Sigmoid colon (tissue), 4 donors: ENCODE results near the gene TMEM52.

Source experiments
- EP300 ChIP-seq, 4 donors: sonication (generic); formaldehyde crosslinking; IDR thresholded peaks; one replicate each; pipeline ENCODE4 v1.6.1; 2017; ENCODE audit warnings: antibody characterized with exemption in 4 of 4
- POLR2AphosphoS5 ChIP-seq, 4 donors: sonication (generic); formaldehyde crosslinking; IDR thresholded peaks; one replicate each; pipeline ENCODE4 v1.6.1; 2017; ENCODE audit warnings: antibody characterized with exemption in 4 of 4
- TF ChIP-seq, protein P1 (sequence below), 4 experiments: fragments of 450-650 bp in 3 of 4; fragments of 200-600 bp in 1 of 4; IDR thresholded peaks; one replicate each; pipeline ENCODE4 v1.5.1; 2016 to 2019; ENCODE audit warnings: antibody characterized with exemption in 4 of 4, mild to moderate bottlenecking in 3 of 4, moderate library complexity in 2 of 4

DNA sequence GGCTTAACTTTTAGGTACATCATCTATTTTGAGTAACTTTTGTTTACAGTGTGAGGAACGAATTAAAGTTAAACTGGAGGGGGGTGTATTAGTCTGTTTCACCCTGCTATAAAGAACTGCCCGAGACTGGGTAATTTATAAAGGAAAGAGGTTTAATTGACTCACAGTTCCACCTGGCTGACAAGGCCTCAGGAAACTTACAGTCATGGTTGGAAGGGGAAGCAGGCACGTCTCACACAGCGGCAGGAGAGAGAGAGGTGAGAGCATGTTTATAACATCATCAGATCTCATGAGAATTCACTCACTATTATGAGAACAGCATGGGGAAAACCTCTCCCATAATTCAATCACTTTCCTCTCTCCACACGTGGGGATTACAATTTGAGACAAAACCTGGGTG is 31.9 kb upstream of the TMEM52 start:
- TF ChIP-seq, protein P1, sequence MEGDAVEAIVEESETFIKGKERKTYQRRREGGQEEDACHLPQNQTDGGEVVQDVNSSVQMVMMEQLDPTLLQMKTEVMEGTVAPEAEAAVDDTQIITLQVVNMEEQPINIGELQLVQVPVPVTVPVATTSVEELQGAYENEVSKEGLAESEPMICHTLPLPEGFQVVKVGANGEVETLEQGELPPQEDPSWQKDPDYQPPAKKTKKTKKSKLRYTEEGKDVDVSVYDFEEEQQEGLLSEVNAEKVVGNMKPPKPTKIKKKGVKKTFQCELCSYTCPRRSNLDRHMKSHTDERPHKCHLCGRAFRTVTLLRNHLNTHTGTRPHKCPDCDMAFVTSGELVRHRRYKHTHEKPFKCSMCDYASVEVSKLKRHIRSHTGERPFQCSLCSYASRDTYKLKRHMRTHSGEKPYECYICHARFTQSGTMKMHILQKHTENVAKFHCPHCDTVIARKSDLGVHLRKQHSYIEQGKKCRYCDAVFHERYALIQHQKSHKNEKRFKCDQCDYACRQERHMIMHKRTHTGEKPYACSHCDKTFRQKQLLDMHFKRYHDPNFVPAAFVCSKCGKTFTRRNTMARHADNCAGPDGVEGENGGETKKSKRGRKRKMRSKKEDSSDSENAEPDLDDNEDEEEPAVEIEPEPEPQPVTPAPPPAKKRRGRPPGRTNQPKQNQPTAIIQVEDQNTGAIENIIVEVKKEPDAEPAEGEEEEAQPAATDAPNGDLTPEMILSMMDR (IDR thresholded peaks at IDR 0.05) = no peak
- TF ChIP-seq EP300 (IDR thresholded peaks at IDR 0.05) (no peak), POLR2AphosphoS5 (IDR thresholded peaks at IDR 0.05) (no peak)
